Osteoblast (primary cell): Measurements from ENCODE around the gene BCL2L11. TPM values are rescaled to one million over a fixed set of nuclear protein-coding genes. Genes with fewer than 3 reads are reported as not detected.

ENCODE experiments used
- DNase-seq: peaks from one replicate; pipeline ENCODE4 v3.0.0; 2011; ENCODE audit warnings: low spot score, mixed read lengths; ENCODE audit not compliant: insufficient read length; ENCODE audit errors: missing footprints
- H2AFZ ChIP-seq: 2 replicates; pipeline ENCODE4 v1.6.0; 2011; ENCODE audit warnings: mild to moderate bottlenecking, low read length
- H3K27ac ChIP-seq: 2 replicates; pipeline ENCODE4 v1.5.1; 2011; ENCODE audit warnings: mild to moderate bottlenecking, low read depth, low read length, moderate library complexity
- H3K27me3 ChIP-seq: 2 replicates; pipeline ENCODE4 v1.6.0; 2012; ENCODE audit warnings: mild to moderate bottlenecking, control low read depth, inconsistent platforms, low read length, moderate library complexity; ENCODE audit not compliant: insufficient read depth
- H3K36me3 ChIP-seq: 2 replicates; pipeline ENCODE4 v1.5.1; 2011; ENCODE audit warnings: mild to moderate bottlenecking, low read length, control low read depth, moderate library complexity; ENCODE audit not compliant: insufficient read depth
- H3K4me1 ChIP-seq: 2 replicates; pipeline ENCODE4 v1.5.1; 2011; ENCODE audit warnings: mild to moderate bottlenecking, low read length, control low read depth, moderate library complexity; ENCODE audit not compliant: insufficient read depth
- H3K4me2 ChIP-seq: 2 replicates; pipeline ENCODE4 v1.6.0; 2011; ENCODE audit warnings: mild to moderate bottlenecking, low read length; ENCODE audit not compliant: insufficient read depth
- H3K4me3 ChIP-seq: fragments of 200-600 bp; sonication (generic); 3 replicates; pipeline ENCODE4 v1.5.1; 2012; ENCODE audit warnings: mild to moderate bottlenecking, low read length, inconsistent platforms; ENCODE audit not compliant: insufficient read depth
- H3K79me2 ChIP-seq: 2 replicates; pipeline ENCODE4 v1.6.0; 2012; ENCODE audit warnings: mild to moderate bottlenecking, low read length, control low read depth, inconsistent platforms; ENCODE audit not compliant: insufficient read depth
- H3K9me3 ChIP-seq: 2 replicates; pipeline ENCODE4 v1.5.1; 2011; ENCODE audit warnings: low read depth, low read length, control low read depth
- H4K20me1 ChIP-seq: 2 replicates; pipeline ENCODE4 v1.6.0; 2012; ENCODE audit warnings: mild to moderate bottlenecking, low read length, control low read depth; ENCODE audit not compliant: insufficient read depth
- total RNA-seq: library from RNA; depleted of rRNA; stranded (reverse); fragments of >200 nt; gene quantifications from 2 replicates; pipeline ENCODE4 v1.2.3, GENCODE V29; 2012
- TF ChIP-seq, protein P1 (sequence below): IDR thresholded peaks from 2 replicates; pipeline ENCODE4 v1.5.1; 2011; ENCODE audit warnings: mild to moderate bottlenecking, low read depth, low read length, moderate library complexity; ENCODE audit errors: extremely low read depth

The BCL2L11 gene
- total RNA-seq, 1 donor, result 8.0 TPM

DNA sequence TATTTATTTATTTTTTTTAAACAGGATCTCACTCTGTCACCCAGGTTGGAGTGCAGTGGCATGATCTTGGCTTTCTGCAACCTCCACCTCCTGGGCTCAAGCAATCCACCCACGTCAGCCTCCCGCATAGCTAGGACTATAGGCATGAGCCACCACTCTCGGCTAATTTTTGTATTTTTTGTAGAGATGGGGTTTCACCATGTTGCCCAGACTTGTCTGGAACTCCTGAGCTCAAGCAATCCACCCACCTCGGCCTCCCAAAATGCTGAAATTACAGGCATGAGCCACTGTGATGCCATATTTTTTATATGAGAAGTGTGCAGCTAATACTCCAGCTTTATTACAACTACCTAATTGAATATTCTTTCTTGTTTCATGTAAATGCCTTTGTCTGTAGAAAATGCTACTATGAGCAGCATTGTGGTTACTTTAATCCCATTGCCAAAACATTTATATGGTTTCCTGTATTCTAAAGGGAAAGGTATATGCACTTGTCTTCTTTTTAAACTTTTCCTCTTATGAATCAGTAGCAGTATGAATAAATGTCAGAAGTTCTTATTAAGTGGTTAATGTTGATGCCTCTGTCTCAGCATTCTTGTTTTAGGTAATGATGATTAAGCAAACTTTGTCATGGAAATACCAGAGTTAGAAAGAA is 9.5 kb upstream of the BCL2L11 start:
- TF ChIP-seq, protein P1, sequence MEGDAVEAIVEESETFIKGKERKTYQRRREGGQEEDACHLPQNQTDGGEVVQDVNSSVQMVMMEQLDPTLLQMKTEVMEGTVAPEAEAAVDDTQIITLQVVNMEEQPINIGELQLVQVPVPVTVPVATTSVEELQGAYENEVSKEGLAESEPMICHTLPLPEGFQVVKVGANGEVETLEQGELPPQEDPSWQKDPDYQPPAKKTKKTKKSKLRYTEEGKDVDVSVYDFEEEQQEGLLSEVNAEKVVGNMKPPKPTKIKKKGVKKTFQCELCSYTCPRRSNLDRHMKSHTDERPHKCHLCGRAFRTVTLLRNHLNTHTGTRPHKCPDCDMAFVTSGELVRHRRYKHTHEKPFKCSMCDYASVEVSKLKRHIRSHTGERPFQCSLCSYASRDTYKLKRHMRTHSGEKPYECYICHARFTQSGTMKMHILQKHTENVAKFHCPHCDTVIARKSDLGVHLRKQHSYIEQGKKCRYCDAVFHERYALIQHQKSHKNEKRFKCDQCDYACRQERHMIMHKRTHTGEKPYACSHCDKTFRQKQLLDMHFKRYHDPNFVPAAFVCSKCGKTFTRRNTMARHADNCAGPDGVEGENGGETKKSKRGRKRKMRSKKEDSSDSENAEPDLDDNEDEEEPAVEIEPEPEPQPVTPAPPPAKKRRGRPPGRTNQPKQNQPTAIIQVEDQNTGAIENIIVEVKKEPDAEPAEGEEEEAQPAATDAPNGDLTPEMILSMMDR, result no peak
- H3K36me3 ChIP-seq, result no peaks in the 10 kb centered on the region
- no peak overlapping the region for H3K4me2 ChIP-seq
- no peak for DNase-seq
- H3K4me3 ChIP-seq, result no peak overlapping the region
- no peaks in the 10 kb centered on the region for H3K4me1 ChIP-seq
- H3K79me2 ChIP-seq, result no peaks in the 10 kb centered on the region
- no peak overlapping the region for H2AFZ ChIP-seq
- no peaks in the 10 kb centered on the region for H4K20me1 ChIP-seq
- H3K9me3 ChIP-seq, result no peaks in the 10 kb centered on the region
- no peak overlapping the region for H3K27ac ChIP-seq
- H3K27me3 ChIP-seq, result peaks cover 59% of the 10 kb centered on the region

DNA sequence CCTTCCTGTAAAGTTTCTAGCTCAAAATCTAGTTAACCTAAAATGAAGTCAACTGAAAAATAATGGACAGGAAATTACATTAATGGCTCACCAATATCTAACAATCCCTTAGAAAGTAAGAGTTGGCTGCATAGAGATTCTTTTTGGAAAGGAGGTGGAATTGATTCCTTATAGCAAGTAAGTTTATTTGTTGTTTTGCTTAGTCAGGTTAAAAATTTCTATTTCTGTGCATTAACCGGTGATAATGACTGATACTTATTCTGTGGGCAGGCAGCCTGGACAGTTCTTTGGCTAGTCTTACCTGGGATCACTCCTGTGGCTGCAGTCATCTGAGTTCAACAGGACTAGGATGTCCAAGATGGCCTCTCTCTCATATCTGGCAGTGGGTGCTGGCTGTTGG is 6.9 kb upstream of the BCL2L11 start:
- Histone ChIP-seq H3K4me2 (no peak overlapping the region), H3K79me2 (no peaks in the 10 kb centered on the region), H3K4me3 (no peak overlapping the region), H4K20me1 (no peaks in the 10 kb centered on the region), H3K27me3 (peaks cover 69% of the 10 kb centered on the region), H3K9me3 (no peaks in the 10 kb centered on the region), H3K36me3 (no peaks in the 10 kb centered on the region), H3K4me1 (peaks cover 7% of the 10 kb centered on the region), H3K27ac (no peak overlapping the region), H2AFZ (no peak overlapping the region)
- DNase-seq, result no peak
- TF ChIP-seq, protein P1, result no peak

DNA sequence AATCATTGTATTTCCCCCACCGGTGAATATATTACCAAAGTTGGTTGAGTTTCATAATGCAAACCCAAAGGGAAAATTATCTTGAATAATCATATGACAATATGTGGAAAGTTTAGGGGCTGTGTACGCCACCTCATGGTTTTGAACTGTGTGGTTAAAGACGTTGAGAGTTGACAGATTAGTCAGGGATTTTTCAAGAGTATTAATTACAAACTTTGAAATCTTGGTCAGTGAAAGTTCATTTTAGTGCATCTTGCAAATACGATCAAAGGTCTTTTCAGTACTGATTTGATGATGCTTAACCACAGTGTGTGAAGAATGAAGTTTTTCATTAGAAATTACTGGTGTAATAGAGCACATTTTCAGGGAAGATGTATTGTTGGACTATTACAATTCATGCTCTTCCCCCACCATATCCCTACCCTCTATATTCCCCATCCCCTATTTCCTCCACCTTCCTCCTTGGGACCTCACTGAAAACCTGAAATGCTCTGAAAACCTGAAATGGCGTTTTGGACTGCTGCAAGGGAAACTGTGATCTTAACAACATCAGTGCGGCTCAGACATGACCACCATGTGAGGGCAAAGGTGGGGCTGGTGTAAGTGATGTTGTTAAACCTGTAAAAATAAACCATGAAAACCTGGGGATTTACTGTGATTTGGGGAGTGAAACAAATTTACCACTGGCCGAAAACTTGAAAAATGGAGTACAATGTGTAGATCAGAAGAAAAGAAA is 4.5 kb upstream of the BCL2L11 start:
- Histone ChIP-seq H3K27ac (no peak overlapping the region), H3K4me2 (no peak overlapping the region), H3K27me3 (peaks cover 70% of the 10 kb centered on the region), H3K36me3 (no peaks in the 10 kb centered on the region), H4K20me1 (no peaks in the 10 kb centered on the region), H3K79me2 (no peaks in the 10 kb centered on the region), H2AFZ (no peak overlapping the region), H3K9me3 (no peaks in the 10 kb centered on the region), H3K4me3 (no peak overlapping the region), H3K4me1 (peaks cover 7% of the 10 kb centered on the region)
- TF ChIP-seq, protein P1, result no peak
- DNase-seq, result no peak

DNA sequence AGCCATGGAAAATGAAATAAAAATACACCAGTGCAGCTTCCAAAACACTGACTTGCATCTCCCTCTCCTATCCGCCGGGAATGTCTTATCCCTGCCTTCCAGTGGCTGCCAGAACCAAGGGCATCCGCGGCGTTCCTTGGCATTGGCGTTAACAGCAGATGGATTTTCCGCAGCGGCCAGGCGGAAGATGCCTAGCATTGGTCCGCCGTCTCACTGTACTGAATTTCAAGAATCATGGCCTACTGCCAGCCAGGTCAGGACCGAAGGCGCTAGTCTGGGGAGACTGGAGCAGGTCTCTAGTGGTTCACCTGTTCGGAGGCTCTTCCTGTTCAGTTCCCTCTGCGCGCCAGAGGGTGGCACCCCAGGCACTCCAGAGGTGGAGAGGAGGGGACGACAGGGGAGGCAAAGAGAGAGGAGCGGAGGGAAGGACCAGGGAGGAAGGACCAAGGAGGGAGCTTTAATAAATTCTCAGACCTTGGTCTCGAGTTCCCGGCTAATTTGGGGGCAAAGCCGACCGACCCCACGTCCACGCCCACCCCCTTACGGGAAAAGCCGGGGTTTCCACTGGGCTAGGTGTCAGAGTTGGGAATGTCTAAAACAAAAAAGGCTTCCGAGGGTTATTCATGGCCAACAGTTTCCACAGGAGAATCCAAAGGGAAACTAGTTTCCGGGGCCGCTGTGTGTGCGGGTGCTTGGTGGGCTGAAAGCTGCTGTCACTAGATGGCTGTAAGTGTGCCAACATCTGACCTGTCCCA is 3.7 kb upstream of the BCL2L11 start:
- peak overlapping the region; percentile 27 for H2AFZ ChIP-seq
- H3K79me2 ChIP-seq, result no peaks in the 10 kb centered on the region
- peaks cover 12% of the 10 kb centered on the region for H3K4me1 ChIP-seq
- no peaks in the 10 kb centered on the region for H3K9me3 ChIP-seq
- peak; percentile 98 for DNase-seq
- H3K4me3 ChIP-seq, result peak overlapping the region; percentile 62
- no peaks in the 10 kb centered on the region for H4K20me1 ChIP-seq
- H3K4me2 ChIP-seq, result peak overlapping the region; percentile 88
- TF ChIP-seq, protein P1, result peak; percentile 84
- H3K36me3 ChIP-seq, result no peaks in the 10 kb centered on the region
- no peak overlapping the region for H3K27ac ChIP-seq
- peaks cover 67% of the 10 kb centered on the region for H3K27me3 ChIP-seq
